Smooth muscle cell (in vitro differentiated cells): ENCODE results near the gene NDEL1. TPM values are rescaled to one million over a fixed set of nuclear protein-coding genes. Genes with fewer than 3 reads are reported as not detected.

Experiments used
- DNase-seq: peaks from one replicate; lab custom pipeline; 2025; ENCODE audit not compliant: unreplicated experiment; lab: John Stamatoyannopoulos, UW
- H2AFZ ChIP-seq: fragments of 200-600 bp; sonication (generic); 2 replicates; pipeline ENCODE4 v1.6.0; 2016; ENCODE audit warnings: antibody characterized with exemption, low read depth, mild to moderate bottlenecking
- H3F3A ChIP-seq: fragments of 200-600 bp; sonication (generic); 2 replicates; pipeline ENCODE4 v1.6.0; 2017; ENCODE audit warnings: antibody characterized with exemption, low read depth
- H3K27ac ChIP-seq: fragments of 200-600 bp; sonication (generic); 2 replicates; pipeline ENCODE4 v1.5.1; 2016; ENCODE audit warnings: low read depth, mild to moderate bottlenecking
- H3K27me3 ChIP-seq: fragments of 200-600 bp; sonication (generic); 2 replicates; pipeline ENCODE4 v1.6.1; 2016; ENCODE audit warnings: low read depth, mild to moderate bottlenecking
- H3K36me3 ChIP-seq: fragments of 200-600 bp; sonication (generic); 2 replicates; pipeline ENCODE4 v1.5.1; 2016; ENCODE audit warnings: low read depth
- H3K4me1 ChIP-seq: fragments of 200-600 bp; sonication (generic); 2 replicates; pipeline ENCODE4 v1.5.1; 2016; ENCODE audit warnings: low read depth
- H3K4me2 ChIP-seq: fragments of 200-600 bp; sonication (generic); 2 replicates; pipeline ENCODE4 v1.6.0; 2016; ENCODE audit warnings: mild to moderate bottlenecking
- H3K4me3 ChIP-seq: fragments of 200-600 bp; sonication (generic); 2 replicates; pipeline ENCODE4 v1.5.1; 2016; ENCODE audit warnings: mild to moderate bottlenecking
- H3K79me2 ChIP-seq: fragments of 200-600 bp; sonication (generic); 2 replicates; pipeline ENCODE4 v1.6.0; 2016; ENCODE audit warnings: low read depth, mild to moderate bottlenecking
- H3K9ac ChIP-seq: fragments of 200-600 bp; sonication (generic); 2 replicates; pipeline ENCODE4 v1.6.0; 2016; ENCODE audit warnings: low read depth
- H3K9me3 ChIP-seq: fragments of 200-600 bp; sonication (generic); replicated peaks from 2 replicates; pipeline ENCODE4 v1.5.1; 2016; ENCODE audit warnings: low read depth
- H4K20me1 ChIP-seq: fragments of 200-600 bp; sonication (generic); 2 replicates; pipeline ENCODE4 v1.6.0; 2016; ENCODE audit warnings: low read depth
- CTCF ChIP-seq: fragments of 200-600 bp; sonication (generic); IDR thresholded peaks from 2 replicates; pipeline ENCODE4 v1.5.1; 2017; ENCODE audit warnings: borderline replicate concordance, mild to moderate bottlenecking, antibody characterized with exemption; ENCODE audit not compliant: insufficient read depth, poor library complexity, severe bottlenecking
- WGBS: methylation state at CpG from one replicate; pipeline ENCODE4 v1.1.7; 2016; ENCODE audit warnings: low lambda C conversion rate; 5-methylcytosine and 5-hydroxymethylcytosine counted together
- polyA plus RNA-seq: library from polyadenylated mRNA; unstranded; fragments of >200 nt; fragmentation: Nextera tagmentation; extraction: Ambion mirVana; gene quantifications from 2 replicates; pipeline ENCODE4 v1.2.1, GENCODE V29; 2016
- total RNA-seq: library from RNA; depleted of rRNA; stranded (reverse); fragments of >200 nt; gene quantifications from 2 replicates; pipeline ENCODE4 v1.2.3, GENCODE V29; 2014

Gene NDEL1
- total and polyA plus RNA-seq, 2 experiments from 2014 or later, result 82.6 to 103 TPM

- no peaks in the 10 kb centered on the region for H3K79me2 ChIP-seq
- H3K27me3 ChIP-seq, result no peaks in the 10 kb centered on the region
- H3K9me3 ChIP-seq, result no peaks in the 10 kb centered on the region
- H3K36me3 ChIP-seq, result peaks cover 28% of the 10 kb centered on the region
- no peak for DNase-seq
- H3K9ac ChIP-seq, result no peak overlapping the region
- no peaks in the 10 kb centered on the region for H4K20me1 ChIP-seq
- 88% methylated on average over 8 of the region's 8 CpGs for WGBS
- no peaks in the 10 kb centered on the region for H3K4me1 ChIP-seq
- no peak overlapping the region for H2AFZ ChIP-seq
- H3K4me2 ChIP-seq, result no peak overlapping the region
- no peak overlapping the region for H3K4me3 ChIP-seq
- no peak overlapping the region for H3K27ac ChIP-seq
- no peak for TF ChIP-seq CTCF
- peaks cover 13% of the 10 kb centered on the region for H3F3A ChIP-seq
These were observed 58.9 kb downstream of the NDEL1 start for GRCh38 chr17:8494506-8495111.

DNA sequence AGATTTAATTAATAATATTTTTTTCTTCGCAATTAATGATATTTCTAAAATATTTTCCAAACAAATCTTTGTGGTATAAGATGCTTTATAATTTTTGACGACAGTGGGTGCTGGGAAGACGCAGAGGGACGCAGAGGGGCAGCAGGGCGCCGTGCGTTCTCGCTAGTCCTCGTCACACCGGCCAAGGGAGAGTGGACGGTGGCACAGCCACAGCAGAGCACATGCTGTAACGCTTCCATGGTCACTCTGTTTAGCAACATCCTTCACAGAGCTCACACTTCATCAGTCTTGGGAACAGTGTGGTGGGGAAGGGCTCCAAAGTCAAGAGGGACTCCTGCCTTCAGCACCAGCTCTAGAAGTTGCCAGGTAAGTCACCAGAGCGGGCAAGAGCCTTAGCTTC lies 60.4 kb downstream of the NDEL1 start:
- no peaks in the 10 kb centered on the region for H4K20me1 ChIP-seq
- TF ChIP-seq CTCF, result no peak
- H3K79me2 ChIP-seq, result no peaks in the 10 kb centered on the region
- 90% methylated on average over 13 of the region's 13 CpGs for WGBS
- peaks cover 34% of the 10 kb centered on the region for H3K36me3 ChIP-seq
- H2AFZ ChIP-seq, result no peak overlapping the region
- no peaks in the 10 kb centered on the region for H3K9me3 ChIP-seq
- H3F3A ChIP-seq, result peaks cover 4% of the 10 kb centered on the region
- H3K4me2 ChIP-seq, result no peak overlapping the region
- no peak overlapping the region for H3K9ac ChIP-seq
- no peak overlapping the region for H3K27ac ChIP-seq
- no peaks in the 10 kb centered on the region for H3K4me1 ChIP-seq
- no peaks in the 10 kb centered on the region for H3K27me3 ChIP-seq
- no peak for DNase-seq
- H3K4me3 ChIP-seq, result no peak overlapping the region

DNA sequence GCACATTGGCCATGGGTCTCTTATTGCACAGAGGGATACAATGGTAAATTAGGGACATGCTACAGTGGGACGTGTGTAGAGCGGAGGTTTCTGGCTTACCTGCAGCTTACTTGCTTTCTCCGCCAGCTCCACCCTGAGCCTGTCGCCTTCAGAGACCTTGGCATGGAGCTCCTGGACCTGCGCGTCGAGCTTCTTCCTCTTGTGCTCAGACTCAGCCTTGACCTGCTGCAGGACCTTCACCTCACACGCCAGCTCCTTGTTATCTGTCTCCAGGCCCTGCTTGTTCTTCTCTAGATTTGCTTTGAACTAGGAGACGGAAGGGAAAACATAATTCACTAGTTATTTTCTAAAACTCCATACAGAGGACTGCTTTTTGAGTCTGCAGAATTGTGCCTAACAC lies 63.5 kb downstream of the NDEL1 start:
- H3K4me3 ChIP-seq, result no peak overlapping the region
- peaks cover 25% of the 10 kb centered on the region for H3K36me3 ChIP-seq
- no peaks in the 10 kb centered on the region for H4K20me1 ChIP-seq
- no peaks in the 10 kb centered on the region for H3K79me2 ChIP-seq
- DNase-seq, result no peak
- H3K9me3 ChIP-seq, result no peaks in the 10 kb centered on the region
- no peak overlapping the region for H3K4me2 ChIP-seq
- H2AFZ ChIP-seq, result no peak overlapping the region
- H3F3A ChIP-seq, result no peaks in the 10 kb centered on the region
- H3K27me3 ChIP-seq, result no peaks in the 10 kb centered on the region
- 99% methylated on average over 9 of the region's 9 CpGs for WGBS
- H3K4me1 ChIP-seq, result no peaks in the 10 kb centered on the region
- no peak overlapping the region for H3K9ac ChIP-seq
- H3K27ac ChIP-seq, result no peak overlapping the region
- TF ChIP-seq CTCF, result no peak

GRCh38 chr17:8499614-8500013 lies 63.9 kb downstream of the NDEL1 start:
- H3K27ac ChIP-seq, result no peak overlapping the region
- no peaks in the 10 kb centered on the region for H3F3A ChIP-seq
- TF ChIP-seq CTCF, result no peak
- H2AFZ ChIP-seq, result no peak overlapping the region
- no peaks in the 10 kb centered on the region for H3K4me1 ChIP-seq
- no peak overlapping the region for H3K4me2 ChIP-seq
- H3K79me2 ChIP-seq, result no peaks in the 10 kb centered on the region
- 98% methylated on average over 5 of the region's 5 CpGs for WGBS
- no peaks in the 10 kb centered on the region for H3K27me3 ChIP-seq
- H3K9ac ChIP-seq, result no peak overlapping the region
- no peaks in the 10 kb centered on the region for H3K9me3 ChIP-seq
- no peak overlapping the region for H3K4me3 ChIP-seq
- no peak for DNase-seq
- no peaks in the 10 kb centered on the region for H4K20me1 ChIP-seq
- peaks cover 25% of the 10 kb centered on the region for H3K36me3 ChIP-seq
